ENCODE data around the gene PRG2.

DNA sequence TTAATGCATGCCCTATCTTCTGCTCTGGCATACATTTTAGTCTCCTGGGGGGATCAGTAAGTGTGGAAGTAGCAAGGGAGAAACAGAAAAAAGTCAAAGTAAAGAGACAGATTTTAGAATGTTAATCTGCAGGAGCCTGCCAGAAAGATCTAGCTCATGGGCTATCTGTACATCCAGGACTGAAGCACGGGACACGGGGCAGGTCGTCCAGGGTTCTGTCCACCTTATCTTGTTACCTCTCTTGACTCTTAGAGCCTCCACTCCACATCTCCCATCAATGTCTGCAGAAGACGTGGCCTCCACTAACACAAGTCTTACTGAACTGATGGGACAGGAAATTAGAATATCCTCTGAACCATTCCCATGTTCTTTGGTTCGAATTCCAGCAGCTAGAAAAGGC lies 38.2 kb upstream of the PRG2 start:
- TF ChIP-seq, protein P1, sequence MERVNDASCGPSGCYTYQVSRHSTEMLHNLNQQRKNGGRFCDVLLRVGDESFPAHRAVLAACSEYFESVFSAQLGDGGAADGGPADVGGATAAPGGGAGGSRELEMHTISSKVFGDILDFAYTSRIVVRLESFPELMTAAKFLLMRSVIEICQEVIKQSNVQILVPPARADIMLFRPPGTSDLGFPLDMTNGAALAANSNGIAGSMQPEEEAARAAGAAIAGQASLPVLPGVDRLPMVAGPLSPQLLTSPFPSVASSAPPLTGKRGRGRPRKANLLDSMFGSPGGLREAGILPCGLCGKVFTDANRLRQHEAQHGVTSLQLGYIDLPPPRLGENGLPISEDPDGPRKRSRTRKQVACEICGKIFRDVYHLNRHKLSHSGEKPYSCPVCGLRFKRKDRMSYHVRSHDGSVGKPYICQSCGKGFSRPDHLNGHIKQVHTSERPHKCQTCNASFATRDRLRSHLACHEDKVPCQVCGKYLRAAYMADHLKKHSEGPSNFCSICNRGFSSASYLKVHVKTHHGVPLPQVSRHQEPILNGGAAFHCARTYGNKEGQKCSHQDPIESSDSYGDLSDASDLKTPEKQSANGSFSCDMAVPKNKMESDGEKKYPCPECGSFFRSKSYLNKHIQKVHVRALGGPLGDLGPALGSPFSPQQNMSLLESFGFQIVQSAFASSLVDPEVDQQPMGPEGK (CRISPR knock-in tag; IDR thresholded peaks at IDR 0.05; ENCODE audit: borderline replicate concordance) = no peak
- no peak for TF ChIP-seq ZNF70 (CRISPR knock-in tag; IDR thresholded peaks at IDR 0.05)
- no peak for TF ChIP-seq ARNTL (CRISPR knock-in tag; IDR thresholded peaks at IDR 0.05; ENCODE audit: borderline replicate concordance, low read depth)
- TF ChIP-seq, protein P2, sequence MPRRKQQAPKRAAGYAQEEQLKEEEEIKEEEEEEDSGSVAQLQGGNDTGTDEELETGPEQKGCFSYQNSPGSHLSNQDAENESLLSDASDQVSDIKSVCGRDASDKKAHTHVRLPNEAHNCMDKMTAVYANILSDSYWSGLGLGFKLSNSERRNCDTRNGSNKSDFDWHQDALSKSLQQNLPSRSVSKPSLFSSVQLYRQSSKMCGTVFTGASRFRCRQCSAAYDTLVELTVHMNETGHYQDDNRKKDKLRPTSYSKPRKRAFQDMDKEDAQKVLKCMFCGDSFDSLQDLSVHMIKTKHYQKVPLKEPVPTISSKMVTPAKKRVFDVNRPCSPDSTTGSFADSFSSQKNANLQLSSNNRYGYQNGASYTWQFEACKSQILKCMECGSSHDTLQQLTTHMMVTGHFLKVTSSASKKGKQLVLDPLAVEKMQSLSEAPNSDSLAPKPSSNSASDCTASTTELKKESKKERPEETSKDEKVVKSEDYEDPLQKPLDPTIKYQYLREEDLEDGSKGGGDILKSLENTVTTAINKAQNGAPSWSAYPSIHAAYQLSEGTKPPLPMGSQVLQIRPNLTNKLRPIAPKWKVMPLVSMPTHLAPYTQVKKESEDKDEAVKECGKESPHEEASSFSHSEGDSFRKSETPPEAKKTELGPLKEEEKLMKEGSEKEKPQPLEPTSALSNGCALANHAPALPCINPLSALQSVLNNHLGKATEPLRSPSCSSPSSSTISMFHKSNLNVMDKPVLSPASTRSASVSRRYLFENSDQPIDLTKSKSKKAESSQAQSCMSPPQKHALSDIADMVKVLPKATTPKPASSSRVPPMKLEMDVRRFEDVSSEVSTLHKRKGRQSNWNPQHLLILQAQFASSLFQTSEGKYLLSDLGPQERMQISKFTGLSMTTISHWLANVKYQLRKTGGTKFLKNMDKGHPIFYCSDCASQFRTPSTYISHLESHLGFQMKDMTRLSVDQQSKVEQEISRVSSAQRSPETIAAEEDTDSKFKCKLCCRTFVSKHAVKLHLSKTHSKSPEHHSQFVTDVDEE (CRISPR knock-in tag; IDR thresholded peaks at IDR 0.05) = no peak
- no peak for TF ChIP-seq ZNF8 (CRISPR knock-in tag; IDR thresholded peaks at IDR 0.05)
- TF ChIP-seq, protein P3, sequence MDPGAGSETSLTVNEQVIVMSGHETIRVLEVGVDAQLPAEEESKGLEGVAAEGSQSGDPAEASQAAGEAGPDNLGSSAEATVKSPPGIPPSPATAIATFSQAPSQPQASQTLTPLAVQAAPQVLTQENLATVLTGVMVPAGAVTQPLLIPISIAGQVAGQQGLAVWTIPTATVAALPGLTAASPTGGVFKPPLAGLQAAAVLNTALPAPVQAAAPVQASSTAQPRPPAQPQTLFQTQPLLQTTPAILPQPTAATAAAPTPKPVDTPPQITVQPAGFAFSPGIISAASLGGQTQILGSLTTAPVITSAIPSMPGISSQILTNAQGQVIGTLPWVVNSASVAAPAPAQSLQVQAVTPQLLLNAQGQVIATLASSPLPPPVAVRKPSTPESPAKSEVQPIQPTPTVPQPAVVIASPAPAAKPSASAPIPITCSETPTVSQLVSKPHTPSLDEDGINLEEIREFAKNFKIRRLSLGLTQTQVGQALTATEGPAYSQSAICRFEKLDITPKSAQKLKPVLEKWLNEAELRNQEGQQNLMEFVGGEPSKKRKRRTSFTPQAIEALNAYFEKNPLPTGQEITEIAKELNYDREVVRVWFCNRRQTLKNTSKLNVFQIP (CRISPR knock-in tag; IDR thresholded peaks at IDR 0.05; ENCODE audit: borderline replicate concordance, low read depth) = no peak
- TF ChIP-seq, protein P4, sequence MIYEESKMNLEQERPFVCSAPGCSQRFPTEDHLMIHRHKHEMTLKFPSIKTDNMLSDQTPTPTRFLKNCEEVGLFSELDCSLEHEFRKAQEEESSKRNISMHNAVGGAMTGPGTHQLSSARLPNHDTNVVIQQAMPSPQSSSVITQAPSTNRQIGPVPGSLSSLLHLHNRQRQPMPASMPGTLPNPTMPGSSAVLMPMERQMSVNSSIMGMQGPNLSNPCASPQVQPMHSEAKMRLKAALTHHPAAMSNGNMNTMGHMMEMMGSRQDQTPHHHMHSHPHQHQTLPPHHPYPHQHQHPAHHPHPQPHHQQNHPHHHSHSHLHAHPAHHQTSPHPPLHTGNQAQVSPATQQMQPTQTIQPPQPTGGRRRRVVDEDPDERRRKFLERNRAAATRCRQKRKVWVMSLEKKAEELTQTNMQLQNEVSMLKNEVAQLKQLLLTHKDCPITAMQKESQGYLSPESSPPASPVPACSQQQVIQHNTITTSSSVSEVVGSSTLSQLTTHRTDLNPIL (CRISPR knock-in tag; IDR thresholded peaks at IDR 0.05; ENCODE audit: low read depth) = no peak
- TF ChIP-seq RARB (CRISPR knock-in tag; IDR thresholded peaks at IDR 0.05) = no peak
